ENCODE data around the gene OXTR.
A peak's percentile ranks its signal among the peaks of the same experiment; 100 is the strongest.

Gene OXTR

GRCh38 chr3:8767256-8767666 is 2.2 kb downstream of the OXTR start:
- no peak for DNase-seq

- no peak for DNase-seq
These were observed 3.3 kb downstream of the OXTR start for GRCh38 chr3:8766148-8766547.

- DNase-seq, result no peak
These were observed 3.9 kb downstream of the OXTR start for GRCh38 chr3:8765528-8765927.

GRCh38 chr3:8764528-8764927 is 4.9 kb downstream of the OXTR start:
- DNase-seq, result no peak

- DNase-seq, result no peak
These were observed 6.6 kb downstream of the OXTR start for GRCh38 chr3:8762607-8763377.

GRCh38 chr3:8761866-8762265 is 7.5 kb downstream of the OXTR start:
- no peak for DNase-seq

- no peak for DNase-seq
These were observed 8.9 kb downstream of the OXTR start for GRCh38 chr3:8760506-8760905.

- no peak for DNase-seq
These were observed 9.3 kb downstream of the OXTR start for GRCh38 chr3:8760091-8760490.

GRCh38 chr3:8759038-8759707 is 10.2 kb downstream of the OXTR start:
- DNase-seq, result no peak

- no peak for DNase-seq
These were observed 11.6 kb downstream of the OXTR start for GRCh38 chr3:8757551-8758518.

- DNase-seq, result no peak
These were observed 12.7 kb downstream of the OXTR start for GRCh38 chr3:8756671-8757070.

- peak in 1 of 2 experiments; percentile 42 for DNase-seq
These were observed 13.7 kb downstream of the OXTR start for GRCh38 chr3:8755564-8756237.

- DNase-seq, result no peak
These were observed 14.3 kb downstream of the OXTR start for GRCh38 chr3:8755097-8755496.

- DNase-seq, result no peak
These were observed 16.6 kb downstream of the OXTR start for GRCh38 chr3:8752832-8753231.

- DNase-seq, result no peak
These were observed 20.1 kb downstream of the OXTR start for GRCh38 chr3:8749316-8749715.

GRCh38 chr3:8746780-8747345 is 22.6 kb downstream of the OXTR start:
- no peak for DNase-seq

- no peak for DNase-seq
These were observed 23.6 kb downstream of the OXTR start for GRCh38 chr3:8745619-8746370.

- DNase-seq, result no peak
These were observed 25.5 kb downstream of the OXTR start for GRCh38 chr3:8743911-8744310.

GRCh38 chr3:8743021-8743601 is 26.3 kb downstream of the OXTR start:
- no peak for DNase-seq

- DNase-seq, result peak; percentile 67 to 74
These were observed 27.7 kb downstream of the OXTR start for GRCh38 chr3:8741581-8742261.

Measured in SW 1271 (cell line).